Mesenchymal stem cell (in vitro differentiated cells and primary cell): ENCODE measurements around the gene ATP10A.
"Not testable (repeated sequence)": the region's sequence is repeated elsewhere in the genome, so short reads cannot be mapped to it uniquely, and the experiment has no call there.

Source experiments
- DNase-seq: peaks from one replicate; pipeline ENCODE4 v3.0.0-alpha.2; 2013
- H2AFZ ChIP-seq: one replicate; pipeline ENCODE4 v1.6.1; 2013; ENCODE audit warnings: low read depth, mild to moderate bottlenecking, control low read depth, inconsistent platforms, low read length, moderate library complexity
- H2AK5ac ChIP-seq: 2 replicates; pipeline ENCODE4 v1.6.1; 2013; ENCODE audit warnings: low read length, moderate library complexity, mild to moderate bottlenecking, inconsistent platforms; ENCODE audit not compliant: severe bottlenecking
- H2BK120ac ChIP-seq: one replicate; pipeline ENCODE4 v1.6.1; 2013; ENCODE audit warnings: low read depth, mild to moderate bottlenecking, inconsistent platforms, low read length, moderate library complexity
- H2BK12ac ChIP-seq, 2 experiments: one replicate each; pipeline ENCODE4 v1.6.1; 2013; ENCODE audit warnings: inconsistent platforms in 2 of 2, low read length in 2 of 2, mild to moderate bottlenecking in 2 of 2, moderate library complexity in 2 of 2, control low read depth in 1 of 2
- H2BK15ac ChIP-seq: one replicate; pipeline ENCODE4 v1.6.1; 2013; ENCODE audit warnings: mild to moderate bottlenecking, low read depth, inconsistent platforms; ENCODE audit not compliant: poor library complexity, severe bottlenecking
- H2BK5ac ChIP-seq: 2 replicates; pipeline ENCODE4 v1.6.1; 2013; ENCODE audit warnings: low read depth, mild to moderate bottlenecking, low read length, control low read depth, inconsistent platforms; ENCODE audit not compliant: poor library complexity, severe bottlenecking
- H3K14ac ChIP-seq, 2 experiments: one replicate each; pipeline ENCODE4 v1.6.1; 2013; ENCODE audit warnings: inconsistent platforms in 2 of 2, low read length in 2 of 2, control low read depth in 1 of 2, mild to moderate bottlenecking in 1 of 2, moderate library complexity in 1 of 2
- H3K18ac ChIP-seq, 2 experiments: one replicate each; pipeline ENCODE4 v1.6.1; 2013; ENCODE audit warnings: inconsistent platforms in 2 of 2, low read length in 2 of 2, control low read depth in 1 of 2, low read depth in 1 of 2, mild to moderate bottlenecking in 1 of 2
- H3K23ac ChIP-seq, 2 experiments: one replicate each; pipeline ENCODE4 v1.6.1; 2013; ENCODE audit warnings: inconsistent platforms in 2 of 2, low read length in 2 of 2, mild to moderate bottlenecking in 2 of 2, moderate library complexity in 2 of 2, control low read depth in 1 of 2
- H3K27ac ChIP-seq: 2 replicates; pipeline ENCODE4 v1.5.1; 2013; ENCODE audit warnings: mild to moderate bottlenecking, moderate library complexity, low read length, control low read depth, inconsistent platforms; ENCODE audit not compliant: poor library complexity, severe bottlenecking
- H3K27me3 ChIP-seq, 2 experiments: 2 replicates each; pipeline versions ENCODE4 v1.6.1 to v1.7.0; 2013; ENCODE audit warnings: low read length in 2 of 2, mild to moderate bottlenecking in 2 of 2, moderate library complexity in 2 of 2, control low read depth in 1 of 2, inconsistent platforms in 1 of 2; ENCODE audit not compliant: control insufficient read depth in 1 of 2, insufficient read depth in 1 of 2
- H3K36me3 ChIP-seq, 2 experiments: 2 replicates each; pipeline versions ENCODE4 v1.6.1 to v1.7.0; 2013; ENCODE audit warnings: low read length in 2 of 2, control low read depth in 1 of 2, inconsistent platforms in 1 of 2, low read depth in 1 of 2, mild to moderate bottlenecking in 1 of 2; ENCODE audit not compliant: insufficient read depth in 2 of 2, control insufficient read depth in 1 of 2
- H3K4ac ChIP-seq, 2 experiments: one replicate each; pipeline ENCODE4 v1.6.1; 2013; ENCODE audit warnings: inconsistent platforms in 2 of 2, low read length in 2 of 2, mild to moderate bottlenecking in 2 of 2, moderate library complexity in 2 of 2, control low read depth in 1 of 2, low read depth in 1 of 2
- H3K4me1 ChIP-seq: 2 replicates; pipeline ENCODE4 v1.6.1; 2013; ENCODE audit warnings: low read depth, low read length, control low read depth; ENCODE audit not compliant: control insufficient read depth, insufficient read depth
- H3K4me2 ChIP-seq: 2 replicates; pipeline ENCODE4 v1.6.1; 2013; ENCODE audit warnings: low read length, mild to moderate bottlenecking, inconsistent platforms; ENCODE audit not compliant: poor library complexity, severe bottlenecking
- H3K4me3 ChIP-seq, 2 experiments: 2 replicates each; pipeline versions ENCODE4 v1.5.1 to v1.7.0; 2013; ENCODE audit warnings: low read length in 2 of 2, mild to moderate bottlenecking in 2 of 2, control low read depth in 1 of 2, low read depth in 1 of 2; ENCODE audit not compliant: insufficient read depth in 1 of 2
- H3K79me1 ChIP-seq: replicated peaks from 2 replicates; pipeline ENCODE4 v1.6.1; 2013; ENCODE audit warnings: mild to moderate bottlenecking, control low read depth, low read length, inconsistent platforms; ENCODE audit not compliant: poor library complexity, severe bottlenecking
- H3K9ac ChIP-seq: 2 replicates; pipeline ENCODE4 v1.7.0; 2013; ENCODE audit warnings: mild to moderate bottlenecking, low read length, moderate library complexity
- H3K9me3 ChIP-seq: 2 replicates; pipeline ENCODE4 v1.7.0; 2013; ENCODE audit warnings: mild to moderate bottlenecking, low read length; ENCODE audit not compliant: control insufficient read depth
- H4K8ac ChIP-seq: one replicate; pipeline ENCODE4 v1.6.1; 2013; ENCODE audit warnings: inconsistent platforms, mild to moderate bottlenecking, low read length, moderate library complexity
- H4K91ac ChIP-seq: one replicate; pipeline ENCODE4 v1.6.1; 2013; ENCODE audit warnings: mild to moderate bottlenecking, low read length, inconsistent platforms
- WGBS: methylation state at CpG from one replicate; pipeline ENCODE4 v1.1.7; 2013; ENCODE audit warnings: mixed read lengths; 5-methylcytosine and 5-hydroxymethylcytosine counted together

ATP10A gene

DNA sequence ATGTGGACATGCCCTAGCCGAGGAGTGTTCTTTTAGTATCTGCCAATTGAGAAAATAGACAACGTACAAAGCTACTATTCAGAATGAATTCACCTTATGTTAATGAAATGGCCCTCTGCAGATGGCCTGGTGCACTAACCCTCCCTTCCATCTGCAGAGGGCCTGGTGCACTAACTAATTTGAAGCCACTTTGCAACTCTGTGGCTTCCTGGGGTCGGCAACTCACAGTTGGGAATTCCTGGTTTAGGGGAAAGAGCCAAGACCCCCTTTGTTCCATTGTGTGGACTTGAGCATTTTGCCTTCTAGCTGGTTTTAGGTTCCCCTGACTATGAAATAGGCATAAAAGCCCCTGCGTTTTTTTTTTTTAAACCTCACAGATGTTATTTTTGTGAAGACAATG is 220.0 kb downstream of the ATP10A start:
- Histone ChIP-seq H3K18ac (no peak overlapping the region), H2BK120ac (no peak overlapping the region), H4K8ac (no peak overlapping the region), H2BK15ac (no peak overlapping the region), H3K4me1 (peaks cover 17% of the 10 kb centered on the region), H2AFZ (no peak overlapping the region), H3K27me3 (no peaks in the 10 kb centered on the region), H2AK5ac (no peak overlapping the region), H3K9ac (no peak overlapping the region), H3K4ac (no peak overlapping the region), H4K91ac (no peak overlapping the region), H3K23ac (no peak overlapping the region), H2BK5ac (no peak overlapping the region), H3K9me3 (no peaks in the 10 kb centered on the region), H3K27ac (no peak overlapping the region), H3K4me2 (no peak overlapping the region), H3K79me1 (no peaks in the 10 kb centered on the region), H3K36me3 (no peaks in the 10 kb centered on the region), H2BK12ac (no peak overlapping the region), H3K4me3 (no peak overlapping the region), H3K14ac (no peak overlapping the region)
- 43% methylated on average over 3 of the region's 4 CpGs for WGBS
- DNase-seq, result no peak

DNA sequence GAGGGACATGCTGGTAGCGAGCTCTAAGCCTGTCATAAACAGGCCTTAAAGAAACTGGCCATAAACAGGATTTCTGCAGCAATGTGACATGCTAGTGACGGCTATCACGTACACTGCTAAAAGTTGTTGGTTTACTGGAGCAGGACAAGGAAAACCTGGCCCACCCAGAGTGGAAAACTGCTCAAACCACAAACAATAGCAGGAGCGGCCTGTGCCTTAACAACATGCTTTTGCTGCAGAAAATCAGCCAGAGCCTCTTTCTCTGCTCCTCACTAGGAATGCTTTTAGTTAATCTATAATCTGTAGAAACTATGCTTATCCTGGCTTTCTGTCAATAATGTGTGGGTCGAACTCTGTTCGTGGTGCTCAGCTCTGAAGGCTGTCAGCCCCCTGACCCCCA is 221.4 kb downstream of the ATP10A start:
- H4K8ac ChIP-seq, result no peak overlapping the region
- no peak for DNase-seq
- H2AK5ac ChIP-seq, result no peak overlapping the region
- H3K4ac ChIP-seq, result no peak overlapping the region
- peaks cover 17% of the 10 kb centered on the region for H3K4me1 ChIP-seq
- H3K23ac ChIP-seq, result no peak overlapping the region
- no peak overlapping the region for H2BK120ac ChIP-seq
- WGBS, result 42% methylated on average over 5 of the region's 6 CpGs
- H3K9ac ChIP-seq, result no peak overlapping the region
- no peak overlapping the region for H2BK15ac ChIP-seq
- H3K27me3 ChIP-seq, result no peaks in the 10 kb centered on the region
- H3K4me3 ChIP-seq, result no peak overlapping the region
- H3K79me1 ChIP-seq, result no peaks in the 10 kb centered on the region
- peak overlapping the region; percentile 26 for H2BK5ac ChIP-seq
- peak overlapping the region; percentile 85 for H3K27ac ChIP-seq
- H3K36me3 ChIP-seq, result no peaks in the 10 kb centered on the region
- no peaks in the 10 kb centered on the region for H3K9me3 ChIP-seq
- no peak overlapping the region for H2BK12ac ChIP-seq
- H3K14ac ChIP-seq, result no peak overlapping the region
- H3K18ac ChIP-seq, result no peak overlapping the region
- H2AFZ ChIP-seq, result no peak overlapping the region
- peak overlapping the region; percentile 40 for H3K4me2 ChIP-seq
- no peak overlapping the region for H4K91ac ChIP-seq

GRCh38 chr15:25641361-25641760 is 221.8 kb downstream of the ATP10A start:
- H3K9ac ChIP-seq, result no peak overlapping the region
- H3K9me3 ChIP-seq, result no peaks in the 10 kb centered on the region
- 16% methylated on average over 3 of the region's 3 CpGs for WGBS
- H3K27me3 ChIP-seq, result no peaks in the 10 kb centered on the region
- H3K14ac ChIP-seq, result no peak overlapping the region
- no peak overlapping the region for H2BK15ac ChIP-seq
- peaks cover 18% of the 10 kb centered on the region for H3K4me1 ChIP-seq
- no peak for DNase-seq
- H3K27ac ChIP-seq, result peak overlapping the region; percentile 85
- no peak overlapping the region for H3K4me3 ChIP-seq
- H3K4ac ChIP-seq, result no peak overlapping the region
- no peak overlapping the region for H4K91ac ChIP-seq
- no peak overlapping the region for H2BK120ac ChIP-seq
- H3K18ac ChIP-seq, result no peak overlapping the region
- no peak overlapping the region for H4K8ac ChIP-seq
- no peak overlapping the region for H3K23ac ChIP-seq
- no peaks in the 10 kb centered on the region for H3K36me3 ChIP-seq
- no peak overlapping the region for H2AFZ ChIP-seq
- no peaks in the 10 kb centered on the region for H3K79me1 ChIP-seq
- H2BK5ac ChIP-seq, result peak overlapping the region; percentile 80
- H2AK5ac ChIP-seq, result no peak overlapping the region
- peak overlapping the region; percentile 40 for H3K4me2 ChIP-seq
- H2BK12ac ChIP-seq, result no peak overlapping the region

DNA sequence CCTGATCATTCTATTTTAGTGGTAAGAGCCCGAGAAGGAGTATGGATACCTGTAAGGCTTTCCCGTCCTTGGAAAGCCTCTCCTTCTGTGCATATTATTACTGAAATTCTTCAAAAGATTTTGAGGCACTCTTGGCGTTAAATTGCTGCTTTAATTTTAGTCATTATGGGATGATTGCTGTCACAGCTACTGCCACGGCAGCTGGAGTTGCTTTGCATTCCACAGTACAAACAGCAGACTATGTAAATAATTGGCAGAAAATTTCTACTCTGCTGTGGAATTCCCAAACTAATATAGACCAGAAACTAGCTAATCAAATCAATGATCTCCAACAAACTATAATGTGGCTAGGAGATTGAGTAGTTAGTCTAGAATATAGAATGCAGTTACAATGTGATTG is 222.2 kb downstream of the ATP10A start:
- H2BK15ac ChIP-seq, H3K27me3 ChIP-seq, H2BK5ac ChIP-seq, H4K8ac ChIP-seq, H2AK5ac ChIP-seq, H3K79me1 ChIP-seq, H3K4me2 ChIP-seq, DNase-seq, H3K9me3 ChIP-seq, H3K36me3 ChIP-seq, H3K23ac ChIP-seq, H3K27ac ChIP-seq, H3K4ac ChIP-seq, H3K18ac ChIP-seq, H4K91ac ChIP-seq, H2AFZ ChIP-seq, H3K9ac ChIP-seq, H3K14ac ChIP-seq, H2BK12ac ChIP-seq, H3K4me3 ChIP-seq, H2BK120ac ChIP-seq: not testable (repeated sequence)
- WGBS, result 54% methylated on average over 3 of the region's 4 CpGs
- H3K4me1 ChIP-seq, result peaks cover 20% of the 10 kb centered on the region
